SK-N-MC (cell line): ENCODE measurements around the gene TXNL1.
A peak's percentile ranks its signal among the peaks of the same experiment; 100 is the strongest.

Source experiments
- DNase-seq: peaks from one replicate; pipeline ENCODE4 v3.0.0-alpha.2; 2011; ENCODE audit warnings: low read depth, low spot score
- H3K27ac ChIP-seq: fragments of 200-600 bp; sonication (generic); 2 replicates; pipeline ENCODE4 v1.5.1; 2016; ENCODE audit warnings: mixed run types
- H3K36me3 ChIP-seq: fragments of 200-600 bp; sonication (generic); 2 replicates; pipeline ENCODE4 v1.6.1; 2017; ENCODE audit warnings: antibody characterized with exemption, low read length, mixed read lengths; ENCODE audit not compliant: insufficient read depth
- H3K4me3 ChIP-seq: fragments of 200-600 bp; sonication (generic); 2 replicates; pipeline ENCODE4 v1.5.1; 2016
- H3K9ac ChIP-seq: fragments of 200-600 bp; sonication (generic); 2 replicates; pipeline ENCODE4 v1.8.0; 2017; ENCODE audit warnings: mixed run types, mixed read lengths; ENCODE audit not compliant: insufficient read length
- H3K9me3 ChIP-seq: fragments of 200-600 bp; sonication (generic); 2 replicates; pipeline ENCODE4 v1.6.1; 2017; ENCODE audit warnings: low read depth, mild to moderate bottlenecking, antibody characterized with exemption, low read length, moderate library complexity, mixed read lengths
- EZH2 ChIP-seq: fragments of 200-600 bp; sonication (generic); IDR thresholded peaks from one replicate; pipeline ENCODE4 v1.6.1; 2017; ENCODE audit warnings: antibody characterized with exemption
- FOXP2 ChIP-seq: optimal IDR thresholded peaks from 2 replicates; pipeline ENCODE3; 2011; ENCODE audit warnings: mild to moderate bottlenecking, moderate library complexity; ENCODE audit not compliant: insufficient read depth; ENCODE audit errors: extremely low read length, control extremely low read depth
- POLR2AphosphoS5 ChIP-seq: IDR thresholded peaks from 2 replicates; pipeline ENCODE4 v1.6.1; 2012; ENCODE audit warnings: mild to moderate bottlenecking, low read depth, low read length, borderline replicate concordance

Gene TXNL1

GRCh38 chr18:56638232-56639103 lies at the start of gene TXNL1:
TXNL1 (minus strand) TSS chr18:56638592; CDS start chr18:56638440, 152 bp downstream.
- Histone ChIP-seq H3K27ac (peak within 1 kb of the TSS; percentile 83), H3K4me3 (peak within 1 kb of the TSS; percentile 93), H3K9ac (peak within 1 kb of the TSS; percentile 94), H3K36me3 (peaks cover 16% of the 10 kb centered on the region), H3K9me3 (no peaks in the 10 kb centered on the region)
- DNase-seq: peak; percentile 94
- peak; percentile 84 for TF ChIP-seq POLR2AphosphoS5
- TF ChIP-seq FOXP2: no peak
- no peak for TF ChIP-seq EZH2

- Histone ChIP-seq H3K4me3 (no peak overlapping the region), H3K9me3 (no peaks in the 10 kb centered on the region), H3K36me3 (no peaks in the 10 kb centered on the region), H3K9ac (no peak overlapping the region), H3K27ac (no peak overlapping the region)
- TF ChIP-seq FOXP2: no peak
- TF ChIP-seq POLR2AphosphoS5: no peak
- TF ChIP-seq EZH2: no peak
- no peak for DNase-seq
These were observed 45.9 kb upstream of the TXNL1 start for GRCh38 chr18:56684277-56684676.

- DNase-seq: no peak
- TF ChIP-seq FOXP2: no peak
- no peak for TF ChIP-seq EZH2
- TF ChIP-seq POLR2AphosphoS5: no peak
- H3K27ac ChIP-seq: no peak overlapping the region
These were observed 40.6 kb upstream of the TXNL1 start for GRCh38 chr18:56678836-56679565.

GRCh38 chr18:56676639-56677038 lies 38.2 kb upstream of the TXNL1 start:
- H3K27ac ChIP-seq: no peak overlapping the region
- no peak for DNase-seq
- H3K9ac ChIP-seq: no peak overlapping the region
- H3K4me3 ChIP-seq: no peak overlapping the region
- TF ChIP-seq FOXP2 (no peak), EZH2 (no peak), POLR2AphosphoS5 (no peak)
- no peaks in the 10 kb centered on the region for H3K9me3 ChIP-seq
- no peaks in the 10 kb centered on the region for H3K36me3 ChIP-seq

More at GRCh38 chr18:56678836-56679565, 40.6 kb upstream of the TXNL1 start:
- Histone ChIP-seq H3K36me3 (no peaks in the 10 kb centered on the region), H3K9ac (no peak overlapping the region), H3K4me3 (no peak overlapping the region), H3K9me3 (no peaks in the 10 kb centered on the region)

GRCh38 chr18:56672981-56673380 lies 34.6 kb upstream of the TXNL1 start:
- no peaks in the 10 kb centered on the region for H3K9me3 ChIP-seq
- no peak overlapping the region for H3K4me3 ChIP-seq
- TF ChIP-seq EZH2: no peak
- TF ChIP-seq FOXP2: no peak
- TF ChIP-seq POLR2AphosphoS5: no peak
- no peaks in the 10 kb centered on the region for H3K36me3 ChIP-seq
- DNase-seq: no peak
- H3K9ac ChIP-seq: no peak overlapping the region
- H3K27ac ChIP-seq: no peak overlapping the region

GRCh38 chr18:56672391-56672790 lies 34.0 kb upstream of the TXNL1 start:
- no peak for TF ChIP-seq EZH2
- no peak for TF ChIP-seq FOXP2
- no peak for TF ChIP-seq POLR2AphosphoS5
- no peak for DNase-seq
- H3K4me3 ChIP-seq: no peak overlapping the region
- H3K36me3 ChIP-seq: no peaks in the 10 kb centered on the region
- no peaks in the 10 kb centered on the region for H3K9me3 ChIP-seq
- H3K27ac ChIP-seq: no peak overlapping the region
- H3K9ac ChIP-seq: no peak overlapping the region

GRCh38 chr18:56662902-56663301 lies 24.5 kb upstream of the TXNL1 start:
- TF ChIP-seq EZH2 (no peak), POLR2AphosphoS5 (no peak), FOXP2 (no peak)
- no peak overlapping the region for H3K9ac ChIP-seq
- H3K4me3 ChIP-seq: no peak overlapping the region
- no peaks in the 10 kb centered on the region for H3K9me3 ChIP-seq
- DNase-seq: no peak
- H3K27ac ChIP-seq: no peak overlapping the region
- no peaks in the 10 kb centered on the region for H3K36me3 ChIP-seq

- H3K27ac ChIP-seq: no peak overlapping the region
- no peaks in the 10 kb centered on the region for H3K9me3 ChIP-seq
- no peak overlapping the region for H3K9ac ChIP-seq
- TF ChIP-seq POLR2AphosphoS5: no peak
- TF ChIP-seq FOXP2: no peak
- no peak for TF ChIP-seq EZH2
- no peak for DNase-seq
- H3K36me3 ChIP-seq: no peaks in the 10 kb centered on the region
- no peak overlapping the region for H3K4me3 ChIP-seq
These were observed 24.1 kb upstream of the TXNL1 start for GRCh38 chr18:56662502-56662901.

GRCh38 chr18:56662063-56662408 lies 23.6 kb upstream of the TXNL1 start:
- Histone ChIP-seq H3K27ac (no peak overlapping the region), H3K9me3 (no peaks in the 10 kb centered on the region), H3K9ac (no peak overlapping the region), H3K36me3 (no peaks in the 10 kb centered on the region), H3K4me3 (no peak overlapping the region)
- TF ChIP-seq FOXP2 (no peak), EZH2 (no peak), POLR2AphosphoS5 (no peak)
- no peak for DNase-seq
